ENCODE data around the gene GTF2A1. TPM values are rescaled to one million over a fixed set of nuclear protein-coding genes. Genes with fewer than 3 reads are reported as not detected.

GTF2A1 gene
- total RNA-seq, 1 donor from 2014 or later, result 36.4 TPM

DNA sequence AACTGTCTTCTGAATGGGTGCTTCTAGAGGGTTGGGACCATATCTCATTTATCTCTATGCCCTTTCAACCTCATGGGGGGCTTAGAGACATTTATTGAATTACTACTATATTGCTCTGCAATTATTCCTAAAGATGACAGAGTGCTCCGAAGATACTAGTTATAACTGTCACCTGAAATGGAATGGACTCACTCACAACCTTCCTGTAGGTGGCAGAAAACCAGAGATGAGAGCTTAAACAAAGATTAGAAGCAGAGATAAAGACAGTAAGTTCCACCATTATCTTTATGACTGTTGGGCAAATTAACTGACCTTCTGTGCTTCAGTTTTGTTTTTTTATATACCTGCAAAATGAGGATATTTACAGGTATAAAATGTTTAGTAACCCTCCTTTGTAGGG is 31.5 kb upstream of the GTF2A1 start:
- DNase-seq (ENCODE audit: low read depth) (no peak), FAIRE-seq (no peak)
- Histone ChIP-seq H3K79me2 (ENCODE audit: insufficient read depth, low read length) (no peaks in the 10 kb centered on the region), H3K36me3 (ENCODE audit: insufficient read depth, low read length) (no peaks in the 10 kb centered on the region), H3K9ac (ENCODE audit: low read length) (no peak overlapping the region), H3K4me3 (ENCODE audit: insufficient read depth, low read depth, low read length) (no peak overlapping the region), H3K9me3 (ENCODE audit: insufficient read depth, low read depth, low read length) (no peaks in the 10 kb centered on the region), H4K20me1 (ENCODE audit: insufficient read depth, low read length) (no peaks in the 10 kb centered on the region), H3K4me1 (ENCODE audit: insufficient read depth, low read length) (no peaks in the 10 kb centered on the region), H3K27ac (ENCODE audit: low read depth, low read length) (no peak overlapping the region), H3K27me3 (ENCODE audit: insufficient read depth, low read length) (no peaks in the 10 kb centered on the region), H3K4me2 (ENCODE audit: low read length) (no peak overlapping the region), H2AFZ (ENCODE audit: low read depth, low read length) (no peak overlapping the region)
- TF ChIP-seq, protein P1, sequence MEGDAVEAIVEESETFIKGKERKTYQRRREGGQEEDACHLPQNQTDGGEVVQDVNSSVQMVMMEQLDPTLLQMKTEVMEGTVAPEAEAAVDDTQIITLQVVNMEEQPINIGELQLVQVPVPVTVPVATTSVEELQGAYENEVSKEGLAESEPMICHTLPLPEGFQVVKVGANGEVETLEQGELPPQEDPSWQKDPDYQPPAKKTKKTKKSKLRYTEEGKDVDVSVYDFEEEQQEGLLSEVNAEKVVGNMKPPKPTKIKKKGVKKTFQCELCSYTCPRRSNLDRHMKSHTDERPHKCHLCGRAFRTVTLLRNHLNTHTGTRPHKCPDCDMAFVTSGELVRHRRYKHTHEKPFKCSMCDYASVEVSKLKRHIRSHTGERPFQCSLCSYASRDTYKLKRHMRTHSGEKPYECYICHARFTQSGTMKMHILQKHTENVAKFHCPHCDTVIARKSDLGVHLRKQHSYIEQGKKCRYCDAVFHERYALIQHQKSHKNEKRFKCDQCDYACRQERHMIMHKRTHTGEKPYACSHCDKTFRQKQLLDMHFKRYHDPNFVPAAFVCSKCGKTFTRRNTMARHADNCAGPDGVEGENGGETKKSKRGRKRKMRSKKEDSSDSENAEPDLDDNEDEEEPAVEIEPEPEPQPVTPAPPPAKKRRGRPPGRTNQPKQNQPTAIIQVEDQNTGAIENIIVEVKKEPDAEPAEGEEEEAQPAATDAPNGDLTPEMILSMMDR (IDR thresholded peaks at IDR 0.05; ENCODE audit: insufficient read depth, low read depth, low read length), result no peak
- no peak for TF ChIP-seq EZH2 (IDR thresholded peaks at IDR 0.05; ENCODE audit: insufficient read depth, low read length)
- H3K36me3 Mint-ChIP-seq (ENCODE audit: low read depth, unreplicated experiment), result peaks cover 3% of the 10 kb centered on the region
- H3K9me3 Mint-ChIP-seq (ENCODE audit: unreplicated experiment), result no peaks in the 10 kb centered on the region
- H3K27me3 Mint-ChIP-seq (ENCODE audit: low read depth, unreplicated experiment), result no peaks in the 10 kb centered on the region
- peaks cover 18% of the 10 kb centered on the region for H3K4me1 Mint-ChIP-seq (ENCODE audit: low read depth, unreplicated experiment)
- H3K4me3 Mint-ChIP-seq (ENCODE audit: unreplicated experiment), result no peak overlapping the region
- no peak overlapping the region for H3K27ac Mint-ChIP-seq (ENCODE audit: unreplicated experiment)

DNA sequence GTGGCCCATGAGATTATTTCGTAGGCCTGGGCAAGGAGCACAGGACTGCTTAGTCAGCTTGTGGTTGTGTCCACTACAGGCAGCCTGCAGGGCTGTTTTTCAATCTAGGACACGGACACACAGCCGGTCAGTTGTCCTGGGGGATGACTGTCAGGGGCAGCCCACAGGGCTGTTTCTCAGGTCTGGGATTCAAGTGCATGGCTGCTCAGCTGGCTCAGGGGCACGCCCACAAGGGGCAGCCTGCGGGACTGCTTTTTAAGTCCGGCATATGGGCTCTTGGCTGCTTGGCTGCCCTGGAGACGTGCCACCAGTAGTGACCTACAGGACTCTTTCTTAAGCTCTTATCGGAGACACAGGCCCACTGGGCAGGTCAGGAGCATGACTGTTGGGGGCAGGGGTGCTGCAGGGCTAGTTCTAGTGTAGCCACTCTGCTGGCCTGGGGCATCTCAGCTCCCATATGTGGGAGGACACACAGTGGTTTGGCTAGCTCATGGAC is 26.6 kb upstream of the GTF2A1 start:
- no peak overlapping the region for H2AFZ ChIP-seq (ENCODE audit: low read depth, low read length)
- peaks cover 3% of the 10 kb centered on the region for H3K36me3 Mint-ChIP-seq (ENCODE audit: low read depth, unreplicated experiment)

More for the DNA sequence above, 26.6 kb upstream of the GTF2A1 start:
- Histone ChIP-seq H3K27ac (ENCODE audit: low read depth, low read length) (no peak overlapping the region), H3K27me3 (ENCODE audit: insufficient read depth, low read length) (no peaks in the 10 kb centered on the region), H3K79me2 (ENCODE audit: insufficient read depth, low read length) (no peaks in the 10 kb centered on the region), H3K4me2 (ENCODE audit: low read length) (no peak overlapping the region), H3K9me3 (ENCODE audit: insufficient read depth, low read depth, low read length) (no peaks in the 10 kb centered on the region), H3K4me1 (ENCODE audit: insufficient read depth, low read length) (no peaks in the 10 kb centered on the region), H4K20me1 (ENCODE audit: insufficient read depth, low read length) (no peaks in the 10 kb centered on the region), H3K4me3 (ENCODE audit: insufficient read depth, low read depth, low read length) (no peak overlapping the region), H3K36me3 (ENCODE audit: insufficient read depth, low read length) (no peaks in the 10 kb centered on the region), H3K9ac (ENCODE audit: low read length) (no peak overlapping the region)
- Mint-ChIP-seq H3K4me1 (ENCODE audit: low read depth, unreplicated experiment) (no peaks in the 10 kb centered on the region), H3K27ac (ENCODE audit: unreplicated experiment) (no peak overlapping the region), H3K27me3 (ENCODE audit: low read depth, unreplicated experiment) (no peaks in the 10 kb centered on the region), H3K9me3 (ENCODE audit: unreplicated experiment) (peaks cover 17% of the 10 kb centered on the region), H3K4me3 (ENCODE audit: unreplicated experiment) (no peak overlapping the region)
- DNase-seq (ENCODE audit: low read depth), result no peak
- FAIRE-seq, result no peak
- no peak for TF ChIP-seq EZH2 (IDR thresholded peaks at IDR 0.05; ENCODE audit: insufficient read depth, low read length)
- TF ChIP-seq, protein P1 (IDR thresholded peaks at IDR 0.05; ENCODE audit: insufficient read depth, low read depth, low read length), result no peak

Data from astrocyte (in vitro differentiated cells and primary cell).